ENCODE results near the gene GPRIN2.

GPRIN2 gene

GRCh38 chr10:46539596-46540411 lies 16.7 kb downstream of the GPRIN2 start:
- CTCF ChIA-PET = interaction anchor here (0.7 to 2.1 kb wide), 5 partner anchors 8 to 23 kb away, joined by 3 to 7 read pairs (median 5); no protein-coding TSS in a partner anchor
- no peak overlapping the region for H3K4me3 ChIP-seq (ENCODE audit: low read depth, low read length)
- no peak for DNase-seq (ENCODE audit: low read depth, low spot score)

GRCh38 chr10:46538717-46539426 lies 17.6 kb downstream of the GPRIN2 start:
- no peak overlapping the region for H3K4me3 ChIP-seq (ENCODE audit: low read depth, low read length)
- DNase-seq (ENCODE audit: low read depth, low spot score) = no peak
- ChIA-PET CTCF (interaction anchor here (1.4 to 2.1 kb wide), 2 partner anchors 9 to 15 kb away, joined by 4 to 5 read pairs; no protein-coding TSS in a partner anchor), POLR2A (interaction anchor here (1.1 kb wide), 1 partner anchor 8 kb away, joined by 3 read pairs; no protein-coding TSS in a partner anchor)
- TF ChIP-seq CTCF (IDR thresholded peaks at IDR 0.05; ENCODE audit: insufficient read depth, low read length, missing control alignments) = no peak

More at GRCh38 chr10:46539596-46540411, 16.7 kb downstream of the GPRIN2 start:
- POLR2A ChIA-PET = interaction anchor here (0.7 to 1.1 kb wide), 2 partner anchors 9 to 13 kb away, joined by 3 read pairs; no protein-coding TSS in a partner anchor
- no peak for TF ChIP-seq CTCF (IDR thresholded peaks at IDR 0.05; ENCODE audit: insufficient read depth, low read length, missing control alignments)

GRCh38 chr10:46538155-46538554 lies 18.3 kb downstream of the GPRIN2 start:
- ChIA-PET POLR2A (no interaction called here), CTCF (interaction anchor here (0.9 to 2.1 kb wide), 3 partner anchors 8 to 309 kb away, joined by 3 to 6 read pairs (median 4); no protein-coding TSS in a partner anchor)
- DNase-seq (ENCODE audit: low read depth, low spot score) = no peak
- no peak overlapping the region for H3K4me3 ChIP-seq (ENCODE audit: low read depth, low read length)
- TF ChIP-seq CTCF (IDR thresholded peaks at IDR 0.05; ENCODE audit: insufficient read depth, low read length, missing control alignments) = no peak

- H3K4me3 ChIP-seq (ENCODE audit: low read depth, low read length) = no peak overlapping the region
- TF ChIP-seq CTCF (IDR thresholded peaks at IDR 0.05; ENCODE audit: insufficient read depth, low read length, missing control alignments) = no peak
- DNase-seq (ENCODE audit: low read depth, low spot score) = no peak
- POLR2A ChIA-PET = no interaction called here
- CTCF ChIA-PET = interaction anchor here (0.9 to 2.1 kb wide), 3 partner anchors 9 to 308 kb away, joined by 3 to 6 read pairs (median 4); no protein-coding TSS in a partner anchor
These were observed 19.1 kb downstream of the GPRIN2 start for GRCh38 chr10:46537309-46537708.

- DNase-seq (ENCODE audit: low read depth, low spot score) = no peak
- CTCF ChIA-PET = interaction anchor here (2.1 kb wide), 1 partner anchor 9 kb away, joined by 6 read pairs; no protein-coding TSS in a partner anchor
- no peak overlapping the region for H3K4me3 ChIP-seq (ENCODE audit: low read depth, low read length)
- no peak for TF ChIP-seq CTCF (IDR thresholded peaks at IDR 0.05; ENCODE audit: insufficient read depth, low read length, missing control alignments)
- POLR2A ChIA-PET = no interaction called here
These were observed 19.7 kb downstream of the GPRIN2 start for GRCh38 chr10:46536781-46537180.

GRCh38 chr10:46536171-46536570 lies 20.3 kb downstream of the GPRIN2 start:
- ChIA-PET CTCF (interaction anchor here (2.1 kb wide), 1 partner anchor 10 kb away, joined by 6 read pairs; no protein-coding TSS in a partner anchor), POLR2A (no interaction called here)
- no peak for DNase-seq (ENCODE audit: low read depth, low spot score)
- H3K4me3 ChIP-seq (ENCODE audit: low read depth, low read length) = no peak overlapping the region
- TF ChIP-seq CTCF (IDR thresholded peaks at IDR 0.05; ENCODE audit: insufficient read depth, low read length, missing control alignments) = no peak
